ENCODE results near the gene XAB2. TPM values are rescaled to one million over a fixed set of nuclear protein-coding genes. Genes with fewer than 3 reads are reported as not detected.

XAB2 gene
- total and polyA plus RNA-seq, 12 donors, result 18.6 to 31.9 (median 22.7) TPM

DNA sequence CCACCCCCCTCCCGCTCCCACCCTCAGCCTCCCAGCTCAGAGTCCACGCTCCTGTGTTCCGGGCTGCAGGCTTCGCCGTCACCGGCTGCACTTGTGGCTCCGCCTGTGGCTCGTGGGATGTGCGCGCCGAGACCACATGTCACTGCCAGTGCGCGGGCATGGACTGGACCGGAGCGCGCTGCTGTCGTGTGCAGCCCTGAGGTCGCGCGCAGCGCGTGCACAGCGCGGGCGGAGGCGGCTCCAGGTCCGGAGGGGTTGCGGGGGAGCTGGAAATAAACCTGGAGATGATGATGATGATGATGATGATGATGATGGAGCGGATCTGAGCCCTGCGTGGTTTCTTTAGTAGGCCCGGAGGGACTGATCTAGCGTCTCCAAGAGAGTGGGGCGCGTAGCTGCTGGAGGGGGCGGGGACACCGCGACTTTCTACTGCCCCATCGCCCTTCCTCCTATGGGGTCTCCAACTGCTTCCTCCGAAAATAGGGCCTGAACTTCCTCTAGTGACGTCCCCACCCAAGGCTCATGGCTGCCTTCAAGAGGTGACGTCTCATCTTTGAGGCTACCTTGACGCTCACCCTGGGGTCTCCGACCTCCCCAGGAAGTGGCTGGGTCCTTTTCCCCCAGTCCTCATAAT lies 40.9 kb upstream of the XAB2 start:
- DNase-seq, result no peak
- Histone ChIP-seq H3K4me3 (peak overlapping the region in 1 of 10 donors; percentile 28), H3K4me1 (peaks cover 0 to 19% (median 0%) of the 10 kb centered on the region in 9 donors), H3K27ac (peak overlapping the region in 1 of 10 donors; percentile 38), H3K27me3 (peaks cover 0 to 60% (median 32%) of the 10 kb centered on the region in 7 donors), H3K36me3 (no peaks in the 10 kb centered on the region), H3K9me3 (peaks cover 0 to 7% (median 0%) of the 10 kb centered on the region in 11 donors)
- ATAC-seq, result no peak
- 0 to 2% methylated on average over 39 to 43 of the region's 43 CpGs for WGBS, 2 donors
- TF ChIP-seq, protein P1, sequence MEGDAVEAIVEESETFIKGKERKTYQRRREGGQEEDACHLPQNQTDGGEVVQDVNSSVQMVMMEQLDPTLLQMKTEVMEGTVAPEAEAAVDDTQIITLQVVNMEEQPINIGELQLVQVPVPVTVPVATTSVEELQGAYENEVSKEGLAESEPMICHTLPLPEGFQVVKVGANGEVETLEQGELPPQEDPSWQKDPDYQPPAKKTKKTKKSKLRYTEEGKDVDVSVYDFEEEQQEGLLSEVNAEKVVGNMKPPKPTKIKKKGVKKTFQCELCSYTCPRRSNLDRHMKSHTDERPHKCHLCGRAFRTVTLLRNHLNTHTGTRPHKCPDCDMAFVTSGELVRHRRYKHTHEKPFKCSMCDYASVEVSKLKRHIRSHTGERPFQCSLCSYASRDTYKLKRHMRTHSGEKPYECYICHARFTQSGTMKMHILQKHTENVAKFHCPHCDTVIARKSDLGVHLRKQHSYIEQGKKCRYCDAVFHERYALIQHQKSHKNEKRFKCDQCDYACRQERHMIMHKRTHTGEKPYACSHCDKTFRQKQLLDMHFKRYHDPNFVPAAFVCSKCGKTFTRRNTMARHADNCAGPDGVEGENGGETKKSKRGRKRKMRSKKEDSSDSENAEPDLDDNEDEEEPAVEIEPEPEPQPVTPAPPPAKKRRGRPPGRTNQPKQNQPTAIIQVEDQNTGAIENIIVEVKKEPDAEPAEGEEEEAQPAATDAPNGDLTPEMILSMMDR (IDR thresholded peaks at IDR 0.05), result no peak
- intact Hi-C loops (cut with DNase I), result loop anchor here in 3 of 10 donors (10.0 kb wide), 3 partner anchors 105 to 565 kb away; no protein-coding TSS in a partner anchor

DNA sequence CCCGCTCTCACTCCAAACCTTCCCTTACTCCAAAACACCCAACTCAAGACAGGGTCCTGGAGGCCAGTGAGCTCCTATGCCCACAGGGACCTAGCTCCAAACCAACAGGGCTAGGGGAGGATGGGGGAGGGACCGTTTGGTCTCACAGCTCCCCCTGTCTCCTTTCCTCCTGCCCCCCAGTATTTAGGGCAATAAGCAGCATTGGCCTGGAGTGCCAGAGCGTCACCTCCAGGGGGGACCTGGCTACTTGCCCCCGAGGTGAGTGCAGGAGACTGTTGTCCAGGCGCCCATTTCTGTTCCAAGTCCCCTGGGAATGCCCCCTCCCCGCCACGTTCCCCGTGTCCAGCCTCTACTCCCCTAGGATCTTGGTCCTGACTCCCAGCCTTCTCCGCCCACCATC lies 40.3 kb upstream of the XAB2 start:
- TF ChIP-seq, protein P1 (IDR thresholded peaks at IDR 0.05), result no peak
- Histone ChIP-seq H3K9me3 (peaks cover 0 to 7% (median 0%) of the 10 kb centered on the region in 11 donors), H3K27ac (no peak overlapping the region), H3K27me3 (peaks cover 0 to 56% (median 32%) of the 10 kb centered on the region in 7 donors), H3K4me1 (peaks cover 0 to 15% (median 0%) of the 10 kb centered on the region in 9 donors), H3K4me3 (no peak overlapping the region), H3K36me3 (no peaks in the 10 kb centered on the region)
- DNase-seq (no peak), ATAC-seq (no peak)
- WGBS, 2 donors, result 21 to 30% methylated on average over 8 to 9 of the region's 9 CpGs
- intact Hi-C loops (cut with DNase I), result loop anchor here in 3 of 10 donors (10.0 kb wide), 3 partner anchors 105 to 565 kb away; no protein-coding TSS in a partner anchor

DNA sequence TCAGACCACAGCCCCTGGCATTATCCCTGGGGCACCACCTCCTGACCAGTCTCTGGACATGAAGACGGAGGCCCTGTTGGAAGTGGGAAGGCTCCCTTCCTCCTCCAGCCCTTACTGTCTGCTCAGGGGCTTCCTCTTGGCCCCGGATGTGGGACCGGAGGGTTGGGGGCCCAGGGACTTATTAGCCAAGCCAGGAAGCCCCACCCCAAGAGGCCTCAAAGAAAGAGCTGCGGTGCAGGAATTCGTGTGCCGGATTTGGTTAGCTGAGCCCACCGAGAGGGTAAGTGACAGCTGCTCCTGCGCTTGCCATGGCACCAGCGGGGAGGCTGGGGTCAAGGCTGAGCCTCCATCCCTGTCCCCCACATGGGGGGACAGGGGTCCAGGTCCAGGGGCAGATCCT lies 39.5 kb upstream of the XAB2 start, which contains the start of gene RETN:
RETN (plus strand) TSS at position 208 of the 400 bp plus-strand sequence. CDS start 278 bp downstream, outside the sequence.
- WGBS, 2 donors, result 63 to 67% methylated on average over 9 of the region's 9 CpGs
- no peak within 1 kb of the TSS for H3K27ac ChIP-seq
- H3K4me3 ChIP-seq, result no peak within 1 kb of the TSS
- intact Hi-C loops (cut with DNase I), result no loop called here
- TF ChIP-seq, protein P1 (IDR thresholded peaks at IDR 0.05), result no peak
- no peak for ATAC-seq
- H3K4me1 ChIP-seq, result peaks cover 0 to 7% (median 0%) of the 10 kb centered on the region in 9 donors
- no peak for DNase-seq
- H3K27me3 ChIP-seq, result peaks cover 0 to 55% (median 32%) of the 10 kb centered on the region in 7 donors
- H3K36me3 ChIP-seq, result no peaks in the 10 kb centered on the region
- peaks cover 0 to 4% (median 0%) of the 10 kb centered on the region in 11 donors for H3K9me3 ChIP-seq

DNA sequence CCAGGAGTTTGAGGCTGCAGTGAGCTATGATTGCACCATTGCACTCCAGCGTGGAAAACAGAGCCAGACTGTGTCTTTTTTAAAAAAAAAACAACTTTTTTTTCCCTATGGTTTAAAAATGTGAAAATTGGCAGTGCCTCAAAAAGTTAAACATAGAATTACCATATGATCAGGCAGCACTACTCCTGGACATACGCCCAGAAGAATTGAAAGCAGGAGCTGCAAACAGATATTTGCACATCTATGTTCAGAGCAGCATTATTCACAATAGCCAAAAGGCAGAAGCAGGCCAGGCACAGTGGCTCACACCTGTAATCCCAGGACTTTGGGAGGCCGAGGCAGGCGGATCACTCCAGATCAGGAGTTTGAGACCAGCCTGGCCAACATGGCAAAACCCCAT lies 35.7 kb upstream of the XAB2 start:
- no peaks in the 10 kb centered on the region for H3K36me3 ChIP-seq
- H3K9me3 ChIP-seq, result no peaks in the 10 kb centered on the region
- H3K27ac ChIP-seq, result no peak overlapping the region
- no peaks in the 10 kb centered on the region for H3K4me1 ChIP-seq
- DNase-seq, result no peak
- WGBS, 2 donors, result 50 to 51% methylated on average over 4 of the region's 4 CpGs
- intact Hi-C loops (cut with DNase I), result no loop called here
- TF ChIP-seq, protein P1 (IDR thresholded peaks at IDR 0.05), result no peak
- H3K4me3 ChIP-seq, result no peak overlapping the region
- ATAC-seq, result no peak
- H3K27me3 ChIP-seq, result peaks cover 0 to 53% (median 25%) of the 10 kb centered on the region in 7 donors
